GM18526 (cell line): Measurements from ENCODE around the gene ACTN2.

ENCODE experiments used
- POLR2A ChIP-seq: IDR thresholded peaks from 3 replicates; pipeline ENCODE4 v1.6.1; 2011; ENCODE audit not compliant: insufficient read length; ENCODE audit errors: extremely low read depth

The ACTN2 gene

DNA sequence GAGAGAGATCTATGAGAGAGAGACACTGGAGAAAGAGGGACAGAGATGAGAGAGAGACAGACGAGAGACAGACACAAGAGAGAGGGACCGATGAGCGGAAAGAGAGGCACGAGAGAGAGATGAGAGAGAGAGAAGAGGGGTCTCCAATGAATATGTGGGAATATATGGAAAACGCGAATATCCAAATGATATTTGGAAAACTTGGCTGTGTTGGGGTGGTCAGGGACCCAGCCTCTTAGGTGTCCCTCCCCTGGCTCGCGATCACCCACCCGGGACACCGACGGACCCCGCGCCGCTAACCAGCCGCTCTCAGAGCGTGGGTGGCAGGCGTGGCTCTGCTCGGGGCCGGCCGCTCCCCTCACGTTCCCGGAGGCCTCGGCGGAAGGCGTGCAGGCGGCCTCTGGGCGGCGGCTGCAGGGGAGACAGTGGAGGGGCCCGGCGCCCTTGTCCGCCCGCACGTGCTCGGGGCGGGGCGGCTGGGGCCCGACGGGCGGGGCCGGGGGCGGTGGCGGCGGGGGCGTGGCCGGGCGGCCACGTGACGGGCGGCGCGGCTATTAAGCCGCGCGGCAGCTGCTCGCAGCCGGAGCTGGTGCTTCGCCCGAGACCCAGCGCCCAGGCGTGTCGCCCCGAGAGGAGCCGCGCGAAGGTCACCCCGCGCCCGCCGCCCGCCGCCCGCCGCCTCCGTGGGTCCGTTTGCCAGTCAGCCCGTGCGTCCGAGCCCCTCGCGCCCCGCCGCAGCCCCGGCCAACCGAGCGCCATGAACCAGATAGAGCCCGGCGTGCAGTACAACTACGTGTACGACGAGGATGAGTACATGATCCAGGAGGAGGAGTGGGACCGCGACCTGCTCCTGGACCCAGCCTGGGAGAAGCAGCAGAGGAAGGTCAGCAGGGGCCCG, at the start of gene ACTN2:
TSS of gene ACTN2 (plus strand) at position 583 of the 898 bp plus-strand sequence. CDS start at position 758, 175 bp downstream.
- no peak for TF ChIP-seq POLR2A

DNA sequence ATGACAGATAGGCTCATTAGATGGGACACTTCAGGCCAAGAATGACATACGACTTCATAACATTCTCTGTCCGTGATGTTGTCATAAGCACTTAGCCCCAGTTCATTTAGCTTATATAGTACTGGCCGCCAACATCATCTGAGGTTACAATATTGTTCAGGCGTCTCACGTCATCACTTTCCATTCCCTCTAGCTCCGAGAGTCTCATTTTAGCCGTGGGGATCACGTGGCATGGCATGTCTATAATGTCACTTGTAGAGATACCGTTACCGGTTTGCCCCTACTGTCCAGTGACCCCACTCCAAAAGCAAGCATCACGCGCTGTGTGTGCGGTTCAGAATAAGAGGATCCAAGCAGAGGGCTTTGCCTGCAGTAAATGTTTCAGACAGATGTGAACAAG, 47.4 kb upstream of the ACTN2 start:
- no peak for TF ChIP-seq POLR2A

DNA sequence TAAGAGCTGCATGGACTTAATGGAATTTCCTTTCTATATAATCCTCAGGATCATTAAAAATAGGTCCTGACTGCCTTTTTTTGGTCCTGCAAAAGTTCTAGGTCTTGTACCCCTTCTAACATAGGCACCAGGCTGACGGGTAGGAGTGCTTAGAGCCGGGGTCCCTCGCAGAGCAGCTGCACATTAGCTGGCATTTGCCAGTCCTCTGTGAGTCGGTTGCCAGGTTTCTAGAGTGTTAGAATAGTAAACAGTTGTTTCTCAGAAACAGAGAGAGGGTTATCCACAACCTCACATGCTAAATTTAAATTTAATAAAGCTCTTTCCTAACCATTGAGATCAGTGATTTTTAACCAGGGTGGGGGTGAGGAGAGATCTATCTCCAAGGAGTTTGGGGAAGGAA, 46.6 kb upstream of the ACTN2 start:
- TF ChIP-seq POLR2A: no peak

DNA sequence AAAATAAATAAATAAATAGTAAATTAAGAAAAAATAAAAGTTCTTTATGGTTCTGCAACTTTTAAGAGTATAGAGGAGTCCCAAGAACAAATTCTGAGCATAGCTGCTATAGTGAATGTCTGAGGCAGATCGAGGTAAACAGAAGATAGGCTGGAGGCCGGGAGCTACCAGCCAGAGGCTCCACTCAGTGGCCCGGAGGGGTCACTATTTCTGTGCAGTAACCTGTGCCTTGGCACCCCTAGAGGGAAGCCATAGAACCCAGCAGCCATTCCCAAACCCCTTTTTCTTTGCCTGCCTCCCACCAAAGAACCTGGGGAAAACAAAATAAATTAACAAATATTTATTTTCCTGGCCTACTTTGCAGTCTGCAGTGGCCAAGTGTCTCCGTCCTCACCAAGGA, 43.5 kb upstream of the ACTN2 start:
- no peak for TF ChIP-seq POLR2A

DNA sequence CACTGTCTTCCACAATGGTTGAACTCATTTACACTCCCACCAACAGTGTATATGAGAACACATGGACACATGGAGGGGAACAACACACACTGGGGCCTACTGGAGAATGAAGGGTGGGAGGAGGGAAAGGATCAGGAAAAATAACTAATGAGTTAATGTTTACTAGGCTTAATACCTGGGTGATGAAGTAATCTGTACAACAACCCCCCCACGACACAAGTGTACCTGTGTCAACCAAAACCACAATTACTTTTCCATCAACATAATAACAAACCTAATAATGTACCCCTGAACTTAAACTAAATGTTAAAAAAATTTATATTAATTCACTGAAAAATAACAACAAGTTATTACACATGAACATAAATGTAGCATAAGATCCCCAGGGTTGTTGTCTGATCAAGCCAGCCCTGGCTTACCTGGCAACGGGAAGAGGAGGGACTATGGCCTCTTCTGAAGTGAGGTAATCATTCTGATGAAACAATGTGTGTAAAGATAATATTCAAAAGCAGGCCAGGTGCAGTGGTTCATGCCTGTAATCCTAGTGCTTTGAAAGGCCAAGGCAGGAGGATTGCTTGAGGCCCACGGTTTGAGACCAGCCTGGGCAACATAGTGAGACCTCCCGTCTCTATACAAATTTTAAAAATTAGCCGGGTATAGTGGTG, 41.2 kb upstream of the ACTN2 start:
- TF ChIP-seq POLR2A: no peak

DNA sequence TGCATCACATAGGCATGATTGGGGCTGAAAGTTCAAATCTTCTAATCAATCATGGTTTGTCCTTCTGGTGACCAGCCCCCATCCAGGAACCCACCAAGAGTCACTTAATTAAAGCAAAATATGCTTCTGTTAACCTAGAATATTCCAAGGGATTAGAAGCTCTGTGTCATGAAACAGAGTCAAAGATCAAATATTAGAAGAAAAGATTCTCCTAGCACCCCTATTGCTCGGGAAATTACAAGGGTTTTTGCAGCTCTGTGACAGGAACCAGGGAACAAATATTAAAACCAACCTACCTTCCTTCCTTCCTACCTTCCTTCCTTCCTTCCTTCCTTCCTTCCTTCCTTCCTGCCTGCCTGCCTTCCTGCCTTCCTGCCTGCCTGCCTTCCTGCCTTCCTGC, 31.8 kb upstream of the ACTN2 start:
- TF ChIP-seq POLR2A: no peak

DNA sequence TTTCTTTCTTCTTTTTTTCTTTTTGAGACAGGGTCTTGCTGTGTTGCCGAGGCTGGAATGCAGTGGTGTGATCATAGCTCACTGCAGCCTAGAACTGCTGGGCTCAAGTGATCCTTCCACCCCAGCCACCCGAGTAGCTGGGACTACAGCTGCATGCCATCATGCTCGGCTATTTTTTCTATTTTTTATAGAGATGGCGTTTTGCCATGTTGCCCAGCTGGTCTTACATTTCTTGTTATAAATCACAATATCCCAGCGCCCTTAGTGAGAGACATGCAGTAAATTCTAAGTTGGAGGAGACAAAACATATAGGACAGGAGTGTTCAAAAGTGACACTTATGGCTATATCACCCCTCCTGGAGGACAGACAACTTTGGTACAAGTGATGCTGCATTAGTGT, 31.3 kb upstream of the ACTN2 start:
- TF ChIP-seq POLR2A: no peak

DNA sequence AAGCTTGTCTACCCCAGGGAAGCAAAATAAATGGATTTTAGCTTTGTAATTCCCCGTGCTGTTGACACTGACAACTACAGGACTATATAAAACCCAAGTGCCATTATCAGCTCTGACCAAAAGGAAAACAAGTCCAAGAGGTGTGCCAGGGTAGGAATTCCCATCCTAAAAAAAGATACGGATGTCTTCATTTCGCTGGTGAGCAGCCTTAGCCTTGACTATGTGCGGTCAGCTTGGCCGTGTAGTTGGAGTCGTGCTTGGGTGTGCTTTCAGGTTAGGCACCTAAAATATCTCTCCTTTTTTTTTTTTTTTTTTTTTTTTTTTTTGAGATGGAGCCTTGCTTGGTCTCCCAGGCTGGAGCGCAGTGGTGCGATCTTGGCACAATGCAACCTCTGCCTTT, 28.9 kb upstream of the ACTN2 start:
- no peak for TF ChIP-seq POLR2A

DNA sequence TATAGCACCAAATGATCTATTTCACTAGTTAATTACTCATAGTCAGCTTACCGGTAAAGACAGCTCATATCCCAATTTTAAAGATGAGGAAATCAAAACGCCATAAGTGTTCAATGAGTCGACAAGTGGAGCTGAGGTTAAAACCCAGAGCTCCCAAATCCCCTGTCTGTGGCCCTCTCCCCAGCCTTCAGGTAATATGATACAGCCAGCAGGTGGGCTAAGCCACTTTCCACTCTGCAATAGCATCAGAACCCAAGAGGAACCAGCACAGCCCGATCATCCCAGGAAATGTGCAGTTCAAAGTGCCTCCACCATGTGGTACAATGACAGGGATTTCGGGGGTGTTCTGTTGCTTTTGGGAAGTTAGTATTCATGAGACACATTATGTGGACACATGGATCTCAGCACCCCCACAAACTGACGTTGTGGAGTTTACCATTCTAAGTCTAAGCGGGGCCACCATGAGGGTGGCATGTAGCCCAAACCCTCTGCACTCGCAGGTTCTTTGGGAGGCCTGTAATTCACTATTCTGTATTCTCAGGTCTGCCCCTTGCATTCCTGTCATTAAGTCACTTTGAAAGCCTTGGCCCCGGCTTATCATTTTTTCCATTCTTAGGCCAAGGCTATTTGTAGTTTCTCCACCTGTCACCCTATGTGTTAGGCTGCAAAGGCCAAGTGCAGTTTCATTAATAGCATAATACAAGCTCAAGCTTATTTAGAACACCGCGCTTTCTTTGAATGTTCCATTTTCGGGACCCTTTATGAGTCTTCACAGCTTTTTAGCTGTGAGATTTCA, 26.3 kb upstream of the ACTN2 start:
- no peak for TF ChIP-seq POLR2A

DNA sequence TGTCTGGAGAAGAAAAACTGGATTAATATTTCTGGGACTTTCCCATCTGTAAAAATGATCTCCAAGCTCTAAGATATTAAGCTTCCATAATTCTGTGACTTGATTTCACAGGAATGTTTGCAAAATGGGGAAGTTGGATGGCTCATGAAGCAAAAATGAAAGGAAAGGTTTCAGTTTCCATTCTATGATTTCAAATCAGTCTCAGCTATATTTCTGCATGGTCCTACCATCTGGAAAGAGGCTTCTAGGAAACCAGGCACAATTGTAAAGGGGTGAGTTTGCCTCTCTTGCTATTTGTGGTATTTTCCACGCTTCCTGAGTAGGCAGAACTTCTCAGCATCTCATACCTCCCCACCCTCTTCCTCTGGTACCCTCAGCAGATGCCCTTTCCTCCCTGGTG, 22.4 kb upstream of the ACTN2 start:
- no peak for TF ChIP-seq POLR2A

DNA sequence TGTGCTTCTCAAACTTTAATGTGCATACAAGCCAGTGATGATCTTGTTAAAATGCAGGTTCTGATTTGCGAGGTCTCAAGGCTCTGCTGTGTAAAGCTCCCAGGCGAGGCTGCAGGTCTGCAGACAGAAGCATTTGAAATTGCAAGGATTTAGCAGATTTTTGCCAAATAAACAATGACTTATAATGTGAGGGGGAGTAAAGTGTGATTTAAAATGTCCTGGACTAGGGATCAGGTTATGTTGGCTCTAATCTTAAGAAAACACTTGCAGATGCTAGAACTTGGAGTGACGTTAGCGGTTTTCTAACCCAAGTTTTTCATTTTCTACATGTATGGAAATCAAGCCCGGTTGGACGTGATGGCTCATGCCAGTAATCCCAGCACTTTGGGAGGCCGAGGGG, 16.2 kb upstream of the ACTN2 start:
- no peak for TF ChIP-seq POLR2A

DNA sequence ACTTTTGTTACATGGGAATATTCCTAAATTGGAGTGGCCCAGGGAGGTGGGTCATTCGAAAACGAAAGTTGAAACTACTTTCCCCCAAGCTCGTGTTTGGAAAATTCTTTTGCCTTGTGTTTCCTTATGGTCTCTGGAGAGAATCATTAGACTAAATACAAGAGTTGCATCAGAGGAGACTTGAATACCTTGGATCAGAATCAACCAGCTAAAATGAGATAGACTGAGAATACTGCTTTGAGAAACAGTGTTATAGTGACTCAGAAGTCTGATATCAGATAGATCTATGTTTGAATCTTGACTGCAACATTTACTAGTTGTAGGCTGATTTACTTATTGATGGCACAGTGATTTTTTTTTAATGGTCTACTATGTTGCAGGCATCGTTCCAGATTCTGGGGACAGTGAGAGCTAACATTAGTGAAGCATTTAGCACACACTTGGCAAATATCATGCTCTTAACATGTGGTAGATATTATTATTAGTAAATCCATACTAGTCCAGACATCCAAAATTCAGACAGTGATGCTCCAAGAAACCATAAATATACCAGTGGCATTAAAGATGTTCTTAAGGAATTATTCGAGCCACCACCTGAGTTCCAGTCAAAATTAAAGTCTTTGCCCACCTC, 12.9 kb upstream of the ACTN2 start:
- TF ChIP-seq POLR2A: no peak

DNA sequence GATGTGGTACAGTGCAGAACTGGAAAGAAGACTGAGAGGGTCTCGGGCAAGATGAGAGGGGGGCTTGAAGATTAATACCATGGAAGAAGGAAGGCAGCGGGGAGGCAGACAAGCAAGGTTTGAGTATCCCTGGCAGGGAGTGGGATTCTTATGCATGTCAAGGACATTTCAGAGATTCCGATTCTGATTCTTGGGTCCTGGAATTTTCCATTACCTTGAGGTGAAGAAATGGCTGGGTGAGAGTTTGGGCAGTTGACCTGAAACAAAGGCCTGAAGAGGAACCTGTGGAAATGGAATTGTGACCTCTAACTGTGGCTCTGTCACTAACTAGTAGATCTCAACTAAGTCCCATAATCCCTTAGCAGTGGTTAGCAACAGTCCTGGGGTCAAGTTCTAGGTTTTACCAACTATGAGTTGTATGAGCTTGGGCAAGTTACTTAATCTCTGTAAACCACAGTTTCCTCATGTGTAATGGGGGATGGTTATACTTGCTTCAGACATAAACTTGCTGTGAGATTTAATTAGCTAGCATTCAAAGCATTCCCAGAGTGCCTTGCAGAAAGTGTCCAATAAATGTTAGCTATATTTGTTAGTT, 8.6 kb upstream of the ACTN2 start:
- TF ChIP-seq POLR2A: no peak

DNA sequence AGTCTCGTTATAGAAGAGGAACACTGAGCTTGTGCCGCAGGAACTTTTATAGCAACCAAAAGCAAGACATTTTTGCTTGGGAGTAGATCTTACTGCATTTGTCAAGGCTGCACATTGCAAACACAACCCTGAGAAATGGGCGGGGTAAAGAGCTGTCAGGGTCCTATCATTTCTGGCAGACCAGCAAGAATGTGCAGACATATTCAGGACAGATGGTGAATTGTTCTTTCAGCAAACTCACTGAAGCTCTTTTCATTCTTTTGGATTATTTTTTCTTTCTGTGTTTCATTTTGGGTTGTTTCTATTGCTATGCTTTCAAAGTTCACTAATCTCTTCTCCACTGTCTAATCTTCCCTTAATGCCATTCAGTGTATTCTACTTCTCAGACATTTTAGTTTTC, 5.1 kb upstream of the ACTN2 start:
- no peak for TF ChIP-seq POLR2A
